CD14-positive monocyte (primary cell): ENCODE measurements around the gene LMTK2. TPM values are rescaled to one million over a fixed set of nuclear protein-coding genes. Genes with fewer than 3 reads are reported as not detected.

ENCODE experiments used
- DNase-seq, 3 donors: peaks; one replicate each; pipeline ENCODE4 v3.0.0-alpha.2; 2011 to 2022
- H2AFZ ChIP-seq: 2 replicates; pipeline ENCODE4 v1.6.0; 2012; ENCODE audit warnings: mild to moderate bottlenecking, low read depth, low read length, inconsistent platforms; ENCODE audit not compliant: insufficient read depth, poor library complexity, severe bottlenecking
- H3K27ac ChIP-seq, 2 donors: 1 replicate in 1 of 2; 2 replicates in 1 of 2; pipeline ENCODE4 v1.5.1; 2012 to 2013; ENCODE audit warnings: low read length in 2 of 2, control low read depth in 1 of 2, inconsistent platforms in 1 of 2, low read depth in 1 of 2, mild to moderate bottlenecking in 1 of 2
- H3K27me3 ChIP-seq, 2 donors: one replicate each; pipeline versions ENCODE4 v1.6.0 to v1.6.1; 2011 to 2013; ENCODE audit warnings: low read length in 2 of 2; ENCODE audit not compliant: control insufficient read depth in 2 of 2, insufficient read depth in 2 of 2
- H3K36me3 ChIP-seq, 2 donors: replicated peaks in 1 of 2; 1 replicate in 1 of 2; 2 replicates in 1 of 2; pipeline versions ENCODE4 v1.5.1 to v1.6.1; 2012 to 2013; ENCODE audit warnings: low read length in 2 of 2, control low read depth in 1 of 2, inconsistent platforms in 1 of 2, mild to moderate bottlenecking in 1 of 2; ENCODE audit not compliant: insufficient read depth in 2 of 2, control insufficient read depth in 1 of 2
- H3K4me1 ChIP-seq, 2 donors: 1 replicate in 1 of 2; 2 replicates in 1 of 2; pipeline versions ENCODE4 v1.5.1 to v1.6.1; 2012 to 2013; ENCODE audit warnings: low read length in 2 of 2, control low read depth in 1 of 2, inconsistent platforms in 1 of 2, mild to moderate bottlenecking in 1 of 2, moderate library complexity in 1 of 2; ENCODE audit not compliant: insufficient read depth in 2 of 2, control insufficient read depth in 1 of 2
- H3K4me2 ChIP-seq: replicated peaks from 2 replicates; pipeline ENCODE3; 2012; ENCODE audit warnings: low read length, moderate library complexity, mild to moderate bottlenecking; ENCODE audit not compliant: poor library complexity, severe bottlenecking; ENCODE audit errors: extremely low read depth
- H3K4me3 ChIP-seq, 3 experiments: fragments of 200-600 bp in 1 of 3; sonication (generic) in 1 of 3; replicated peaks in 1 of 3; 1 replicate in 2 of 3; 2 replicates in 1 of 3; pipeline ENCODE4 v1.5.1; 2011 to 2013; ENCODE audit warnings: low read length in 3 of 3, mild to moderate bottlenecking in 3 of 3, control low read depth in 2 of 3, low read depth in 2 of 3, inconsistent platforms in 1 of 3, moderate library complexity in 1 of 3
- H3K79me2 ChIP-seq: 2 replicates; pipeline ENCODE4 v1.6.0; 2012; ENCODE audit warnings: mild to moderate bottlenecking, control low read depth, inconsistent platforms, low read length, moderate library complexity; ENCODE audit not compliant: insufficient read depth
- H3K9ac ChIP-seq: 2 replicates; pipeline ENCODE4 v1.6.0; 2017; ENCODE audit warnings: low read length, mild to moderate bottlenecking; ENCODE audit not compliant: insufficient read depth, poor library complexity, severe bottlenecking
- H3K9me3 ChIP-seq, 2 donors: replicated peaks in 1 of 2; 1 replicate in 1 of 2; 2 replicates in 1 of 2; pipeline versions ENCODE4 v1.5.1 to v1.6.1; 2012 to 2013; ENCODE audit warnings: low read length in 2 of 2, control low read depth in 1 of 2; ENCODE audit not compliant: control insufficient read depth in 1 of 2, insufficient read depth in 1 of 2
- H4K20me1 ChIP-seq: 2 replicates; pipeline ENCODE4 v1.6.0; 2012; ENCODE audit warnings: mild to moderate bottlenecking, low read length, control low read depth, moderate library complexity; ENCODE audit not compliant: insufficient read depth
- H3K27ac Mint-ChIP-seq, 7 donors: one replicate each; pipeline ENCODE4 v1.8.0; 2020; ENCODE audit warnings: mild to moderate bottlenecking in 7 of 7, mixed read lengths in 7 of 7, moderate library complexity in 6 of 7, inconsistent platforms in 2 of 7
- H3K27me3 Mint-ChIP-seq, 3 donors: one replicate each; pipeline ENCODE4 v1.8.0; 2021 to 2022; ENCODE audit warnings: low read depth in 3 of 3, mild to moderate bottlenecking in 3 of 3, mixed read lengths in 3 of 3, moderate library complexity in 3 of 3, inconsistent platforms in 1 of 3
- H3K36me3 Mint-ChIP-seq, 2 donors: one replicate each; pipeline ENCODE4 v1.8.0; 2020; ENCODE audit warnings: mixed read lengths in 2 of 2, inconsistent platforms in 1 of 2, mild to moderate bottlenecking in 1 of 2
- H3K4me1 Mint-ChIP-seq: one replicate; pipeline ENCODE4 v1.8.0; 2020; ENCODE audit warnings: mild to moderate bottlenecking, mixed read lengths
- H3K4me3 Mint-ChIP-seq, 2 donors: one replicate each; pipeline ENCODE4 v1.8.0; 2020; ENCODE audit warnings: mild to moderate bottlenecking in 2 of 2, mixed read lengths in 2 of 2, moderate library complexity in 1 of 2
- H3K9me3 Mint-ChIP-seq, 7 donors: one replicate each; pipeline ENCODE4 v1.8.0; 2020 to 2022; ENCODE audit warnings: mixed read lengths in 7 of 7, mild to moderate bottlenecking in 6 of 7, moderate library complexity in 6 of 7, inconsistent platforms in 2 of 7
- CTCF ChIP-seq: fragments of 200-600 bp; IDR thresholded peaks from one replicate; pipeline ENCODE4 v1.8.0; 2022; ENCODE audit warnings: antibody characterized with exemption, mild to moderate bottlenecking
- WGBS: methylation state at CpG from one replicate; pipeline ENCODE4 v1.1.5; 2013; ENCODE audit warnings: missing lambda C conversion rate; ENCODE audit not compliant: insufficient coverage; 5-methylcytosine and 5-hydroxymethylcytosine counted together
- intact Hi-C, 2 donors: fragments of 100-400 bp; cut with micrococcal nuclease; formaldehyde crosslinking; loops; one replicate each; pipeline versions ENCODE4 v1.15.0 to v1.15.1; 2023
- polyA plus RNA-seq, 3 donors: library from polyadenylated mRNA; depleted of rRNA in 1 of 3; unstranded in 2 of 3; stranded (reverse) in 1 of 3; fragments of 300-500 nt in 2 of 3; fragments of >200 nt in 1 of 3; fragmentation: Illumina TruSeq in 2 of 3; gene quantifications; 1 replicate in 2 of 3; 2 replicates in 1 of 3; pipeline ENCODE4 v1.2.3, GENCODE V29; 2012 to 2021

LMTK2 gene
- polyA plus RNA-seq, 3 donors: 1.7 to 9.2 (median 1.8) TPM

GRCh38 chr7:98079891-98080648 lies 26.6 kb upstream of the LMTK2 start:
- H3K27ac ChIP-seq: no peak overlapping the region
- WGBS: 88% methylated on average over 3 of the region's 6 CpGs
- Mint-ChIP-seq H3K27me3 (peaks cover 8 to 24% (median 14%) of the 10 kb centered on the region in 3 donors), H3K36me3 (no peaks in the 10 kb centered on the region), H3K27ac (peak overlapping the region in 1 of 7 donors; percentile 26), H3K4me3 (no peak overlapping the region), H3K4me1 (peaks cover 3% of the 10 kb centered on the region), H3K9me3 (peaks cover 0 to 5% (median under 1%) of the 10 kb centered on the region in 7 donors)
- H3K4me2 ChIP-seq: no peak overlapping the region
- DNase-seq: no peak
- H3K4me1 ChIP-seq: no peaks in the 10 kb centered on the region
- no peaks in the 10 kb centered on the region for H3K79me2 ChIP-seq
- no peak for TF ChIP-seq CTCF
- H3K9ac ChIP-seq: no peak overlapping the region
- no peaks in the 10 kb centered on the region for H4K20me1 ChIP-seq
- peaks cover 0 to 4% of the 10 kb centered on the region in 2 donors for H3K9me3 ChIP-seq
- no peaks in the 10 kb centered on the region for H3K36me3 ChIP-seq
- no peak overlapping the region for H3K4me3 ChIP-seq
- no peak overlapping the region for H2AFZ ChIP-seq
- intact Hi-C loops: no loop called here
- H3K27me3 ChIP-seq: no peaks in the 10 kb centered on the region

- H3K27me3 Mint-ChIP-seq: peaks cover 10 to 24% (median 14%) of the 10 kb centered on the region in 3 donors
- no peak for DNase-seq
- no peak overlapping the region for H3K4me3 ChIP-seq
- no peak overlapping the region for H3K27ac ChIP-seq
- no peak overlapping the region for H3K4me3 Mint-ChIP-seq
- H3K9ac ChIP-seq: no peak overlapping the region
- H3K4me1 Mint-ChIP-seq: peaks cover 3% of the 10 kb centered on the region
- no peaks in the 10 kb centered on the region for H3K27me3 ChIP-seq
- H3K9me3 Mint-ChIP-seq: no peaks in the 10 kb centered on the region
- H3K79me2 ChIP-seq: no peaks in the 10 kb centered on the region
- H4K20me1 ChIP-seq: no peaks in the 10 kb centered on the region
- intact Hi-C loops: no loop called here
- no peak for TF ChIP-seq CTCF
- H3K4me2 ChIP-seq: no peak overlapping the region
- no peak overlapping the region for H3K27ac Mint-ChIP-seq
- WGBS: 100% methylated on average over 1 of the region's 7 CpGs
- H3K36me3 ChIP-seq: no peaks in the 10 kb centered on the region
- no peak overlapping the region for H2AFZ ChIP-seq
- H3K36me3 Mint-ChIP-seq: no peaks in the 10 kb centered on the region
- H3K9me3 ChIP-seq: no peaks in the 10 kb centered on the region
- H3K4me1 ChIP-seq: no peaks in the 10 kb centered on the region
Measured at GRCh38 chr7:98081319-98081718, 25.3 kb upstream of the LMTK2 start.
